Measurements from ENCODE around the gene STAG3. TPM values are rescaled to one million over a fixed set of nuclear protein-coding genes. Genes with fewer than 3 reads are reported as not detected.

Gene STAG3
- total RNA-seq, 1 donor from 2014 or later: 1.9 TPM

Small RNA genes within 50 kb of the gene (microRNA-seq; reads per million reads assigned to microRNA genes)
- gene MIR4658 (ENCODE audit: unreplicated experiment): not detected

Other genes with a start within 250 kb of the STAG3 start
- 1.8 TPM for gene GJC3, start 248.3 kb upstream of the STAG3 start, total RNA-seq (ENCODE audit: unreplicated experiment)
- gene AZGP1, start 201.9 kb upstream of the STAG3 start, total RNA-seq (ENCODE audit: unreplicated experiment): not detected
- 63.1 TPM for gene ZKSCAN1, start 162.3 kb upstream of the STAG3 start, total RNA-seq (ENCODE audit: unreplicated experiment)
- gene ZSCAN21, start 128.1 kb upstream of the STAG3 start, total RNA-seq (ENCODE audit: unreplicated experiment): 18.5 TPM
- 47.7 TPM for gene ZNF3, start 96.2 kb upstream of the STAG3 start, total RNA-seq (ENCODE audit: unreplicated experiment)
- gene COPS6, start 88.9 kb upstream of the STAG3 start, total RNA-seq (ENCODE audit: unreplicated experiment): 82.4 TPM
- 119 TPM for gene MCM7, start 76.5 kb upstream of the STAG3 start, total RNA-seq (ENCODE audit: unreplicated experiment)
- gene AP4M1, start 76.3 kb upstream of the STAG3 start, total RNA-seq (ENCODE audit: unreplicated experiment): 17.8 TPM
- 71.8 TPM for gene TAF6, start 58.6 kb upstream of the STAG3 start, total RNA-seq (ENCODE audit: unreplicated experiment)
- gene CNPY4, start 58.3 kb upstream of the STAG3 start, total RNA-seq (ENCODE audit: unreplicated experiment): 28.3 TPM
- gene MBLAC1, start 51.0 kb upstream of the STAG3 start, total RNA-seq (ENCODE audit: unreplicated experiment): 1.6 TPM
- gene LAMTOR4, start 29.0 kb upstream of the STAG3 start, total RNA-seq (ENCODE audit: unreplicated experiment): 68.6 TPM
- 30.2 TPM for gene TRAPPC14, start 19.2 kb upstream of the STAG3 start, total RNA-seq (ENCODE audit: unreplicated experiment)
- gene GAL3ST4, start 9.3 kb upstream of the STAG3 start, total RNA-seq (ENCODE audit: unreplicated experiment): 4.4 TPM
- 27.2 TPM for gene GPC2, start 537 bp upstream of the STAG3 start, total RNA-seq (ENCODE audit: unreplicated experiment)
- not detected for gene PVRIG, start 42.0 kb downstream of the STAG3 start, total RNA-seq (ENCODE audit: unreplicated experiment)
- gene SPDYE3, start 129.8 kb downstream of the STAG3 start, total RNA-seq (ENCODE audit: unreplicated experiment): not detected
- 40.1 TPM for gene PILRB, start 180.2 kb downstream of the STAG3 start, total RNA-seq (ENCODE audit: unreplicated experiment)
- 4.2 TPM for gene PILRA, start 195.6 kb downstream of the STAG3 start, total RNA-seq (ENCODE audit: unreplicated experiment)